HCT116 (cell line): ENCODE measurements around the gene ENOX1. TPM values are rescaled to one million over a fixed set of nuclear protein-coding genes. Genes with fewer than 3 reads are reported as not detected.

Experiments used
- ATAC-seq: fragments of 200-7000 bp; cut with Tn5 transposase; 2 replicates; pipeline ENCODE4 v1.9.1; 2020; ENCODE audit warnings: mild to moderate bottlenecking, moderate library complexity
- BruUV-seq: library from RNA; stranded (reverse); fragments of 400-500 nt; replicated peaks from 2 replicates; lab custom pipeline; 2021; lab: Mats Ljungman, UMichigan
- CTCF ChIA-PET: fragments of 300-600 bp; sonication (Branson Sonifier 250); formaldehyde crosslinking; loops from one replicate; lab custom pipeline; 2021; ENCODE audit warnings: antibody characterized with exemption; lab: Charles Lee
- POLR2A ChIA-PET: fragments of 300-600, 350-600 bp; sonication (Branson Sonifier 250); formaldehyde crosslinking; loops from one replicate; lab custom pipeline; 2021; ENCODE audit warnings: antibody characterized with exemption; lab: Charles Lee
- RAD21 ChIA-PET, 2 experiments: fragments of 300-600 bp; sonication (Branson Sonifier 250); formaldehyde crosslinking; loops; one replicate each; lab custom pipeline; 2023; ENCODE audit warnings: low total read pairs in 2 of 2; ENCODE audit not compliant: uncharacterized antibody in 2 of 2, unreplicated experiment in 2 of 2, low non-redundant PET in 1 of 2; lab: Charles Lee
- DNase-seq: peaks from one replicate; pipeline ENCODE4 v3.0.0-alpha.2; 2010; ENCODE audit warnings: low read depth, low spot score
- H2AFZ ChIP-seq: fragments of 200-600 bp; shearing (Covaris generic), sonication (generic); 2 replicates; pipeline ENCODE4 v1.6.1; 2017; ENCODE audit warnings: low read depth, mixed run types, mixed read lengths, antibody characterized with exemption, low read length; ENCODE audit not compliant: poor library complexity, severe bottlenecking
- H3K27ac ChIP-seq: 2 replicates; pipeline ENCODE4 v1.5.1; 2012; ENCODE audit warnings: low read depth, low read length
- H3K27me3 ChIP-seq: fragments of 200-600 bp; sonication (generic); 2 replicates; pipeline ENCODE4 v1.6.1; 2016; ENCODE audit warnings: mixed run types, low read length, mixed read lengths; ENCODE audit not compliant: insufficient read depth
- H3K36me3 ChIP-seq, 2 experiments: fragments of 200-500 bp in 1 of 2; fragments of 200-600 bp in 1 of 2; sonication (Bioruptor generic) in 1 of 2; sonication (generic) in 1 of 2; 2 replicates each; pipeline versions ENCODE4 v1.5.1 to v1.6.1; 2014 to 2016; ENCODE audit warnings: low read length in 2 of 2, inconsistent platforms in 1 of 2, mixed read lengths in 1 of 2, mixed run types in 1 of 2; ENCODE audit not compliant: insufficient read depth in 2 of 2, control insufficient read depth in 1 of 2
- H3K4me1 ChIP-seq, 2 experiments: fragments of 200-600 bp in 1 of 2; sonication (generic) in 1 of 2; 2 replicates each; pipeline versions ENCODE4 v1.5.1 to v1.6.1; 2012 to 2017; ENCODE audit warnings: low read length in 2 of 2, inconsistent platforms in 1 of 2, mild to moderate bottlenecking in 1 of 2, mixed read lengths in 1 of 2, mixed run types in 1 of 2, moderate library complexity in 1 of 2; ENCODE audit not compliant: insufficient read depth in 2 of 2, control insufficient read depth in 1 of 2
- H3K4me2 ChIP-seq: fragments of 200-600 bp; sonication (generic); 2 replicates; pipeline ENCODE4 v1.6.1; 2017; ENCODE audit warnings: mixed run types, low read length, mixed read lengths
- H3K4me3 ChIP-seq, 2 experiments: fragments of 200-600 bp in 1 of 2; sonication (generic) in 1 of 2; replicated peaks in 1 of 2; 2 replicates each; pipeline ENCODE4 v1.5.1; 2011 to 2016; ENCODE audit warnings: low read length in 2 of 2, control low read depth in 1 of 2, low read depth in 1 of 2, mild to moderate bottlenecking in 1 of 2, mixed read lengths in 1 of 2, mixed run types in 1 of 2
- H3K79me2 ChIP-seq: fragments of 200-600 bp; sonication (generic); 2 replicates; pipeline ENCODE4 v1.6.1; 2017; ENCODE audit warnings: mild to moderate bottlenecking, mixed run types, low read length, moderate library complexity, mixed read lengths; ENCODE audit not compliant: insufficient read depth
- H3K9ac ChIP-seq: fragments of 200-600 bp; sonication (generic); 2 replicates; pipeline ENCODE4 v1.6.1; 2016; ENCODE audit warnings: low read length, mixed read lengths
- H3K9me2 ChIP-seq: fragments of 200-600 bp; sonication (generic), shearing (Covaris generic); 2 replicates; pipeline ENCODE4 v1.6.1; 2017; ENCODE audit warnings: mixed run types, mild to moderate bottlenecking, moderate library complexity; ENCODE audit not compliant: insufficient read depth
- H3K9me3 ChIP-seq, 2 experiments: fragments of 200-500 bp in 1 of 2; fragments of 200-600 bp in 1 of 2; sonication (Bioruptor generic) in 1 of 2; sonication (generic) in 1 of 2; 2 replicates each; pipeline ENCODE4 v1.6.1; 2014 to 2017; ENCODE audit warnings: low read length in 2 of 2, mixed read lengths in 2 of 2, inconsistent platforms in 1 of 2, low read depth in 1 of 2, mild to moderate bottlenecking in 1 of 2, mixed run types in 1 of 2, moderate library complexity in 1 of 2; ENCODE audit not compliant: control insufficient read depth in 1 of 2, insufficient read depth in 1 of 2
- H4K20me1 ChIP-seq: fragments of 200-600 bp; sonication (generic), shearing (Covaris generic); 2 replicates; pipeline ENCODE4 v1.6.1; 2017; ENCODE audit warnings: mixed run types, mild to moderate bottlenecking, moderate library complexity; ENCODE audit not compliant: insufficient read depth
- ATF3 ChIP-seq: IDR thresholded peaks from 2 replicates; pipeline ENCODE4 v1.6.1; 2012
- CEBPB ChIP-seq: IDR thresholded peaks from 2 replicates; pipeline ENCODE4 v1.6.1; 2012; ENCODE audit warnings: low read depth
- CTCF ChIP-seq, 3 experiments: fragments of 200-600 bp in 1 of 3; sonication (generic) in 1 of 3; IDR thresholded peaks in 2 of 3; conservative IDR thresholded peaks in 1 of 3; 2 replicates each; pipeline ENCODE4 v1.5.1; 2012 to 2017; ENCODE audit warnings: low read depth in 2 of 3, low read length in 2 of 3, antibody characterized with exemption in 1 of 3, borderline replicate concordance in 1 of 3, control low read depth in 1 of 3, mild to moderate bottlenecking in 1 of 3, mixed read lengths in 1 of 3, mixed run types in 1 of 3, moderate library complexity in 1 of 3; ENCODE audit not compliant: insufficient read depth in 1 of 3
- EGR1 ChIP-seq: IDR thresholded peaks from 2 replicates; pipeline ENCODE4 v1.6.1; 2012; ENCODE audit warnings: low read depth
- ELF1 ChIP-seq: IDR thresholded peaks from 2 replicates; pipeline ENCODE4 v1.6.1; 2012; ENCODE audit warnings: low read depth, borderline replicate concordance
- EZH2 ChIP-seq: fragments of 200-600 bp; sonication (generic); IDR thresholded peaks from 2 replicates; pipeline ENCODE4 v1.6.1; 2017; ENCODE audit warnings: antibody characterized with exemption, mixed run types
- EZH2phosphoT487 ChIP-seq: fragments of 200-600 bp; IDR thresholded peaks from 2 replicates; pipeline ENCODE4 v1.6.1; 2018; ENCODE audit warnings: antibody characterized with exemption, borderline replicate concordance
- FOSL1 ChIP-seq: IDR thresholded peaks from 2 replicates; pipeline ENCODE4 v1.6.1; 2012; ENCODE audit warnings: low read depth
- JUND ChIP-seq: IDR thresholded peaks from 2 replicates; pipeline ENCODE4 v1.6.1; 2012
- MAX ChIP-seq: IDR thresholded peaks from 2 replicates; pipeline ENCODE4 v1.6.1; 2012
- POLR2A ChIP-seq: IDR thresholded peaks from 2 replicates; pipeline ENCODE4 v1.7.0; 2011; ENCODE audit warnings: borderline replicate concordance; ENCODE audit not compliant: insufficient read depth, insufficient read length; ENCODE audit errors: extremely low read depth
- POLR2AphosphoS5 ChIP-seq: IDR thresholded peaks from 2 replicates; pipeline ENCODE4 v1.6.1; 2011; ENCODE audit warnings: mild to moderate bottlenecking, low read depth, low read length, moderate library complexity
- RAD21 ChIP-seq: IDR thresholded peaks from 2 replicates; pipeline ENCODE4 v1.6.1; 2012; ENCODE audit warnings: low read depth, mild to moderate bottlenecking
- SIN3A ChIP-seq: IDR thresholded peaks from 2 replicates; pipeline ENCODE4 v1.6.1; 2012; ENCODE audit warnings: low read depth
- SP1 ChIP-seq: IDR thresholded peaks from 2 replicates; pipeline ENCODE4 v1.6.1; 2012; ENCODE audit warnings: low read depth
- TCF7L2 ChIP-seq: IDR thresholded peaks from 2 replicates; pipeline ENCODE4 v1.7.0; 2011; ENCODE audit warnings: borderline replicate concordance, inconsistent platforms; ENCODE audit not compliant: insufficient read depth, insufficient read length; ENCODE audit errors: extremely low read depth
- ZBTB33 ChIP-seq: IDR thresholded peaks from 2 replicates; pipeline ENCODE4 v1.6.1; 2011; ENCODE audit warnings: mild to moderate bottlenecking, low read length, moderate library complexity; ENCODE audit not compliant: insufficient replicate concordance; ENCODE audit errors: extremely low read depth
- ZFX ChIP-seq: fragments of 450-650 bp; IDR thresholded peaks from 2 replicates; pipeline ENCODE4 v1.6.1; 2017
- ZNF274 ChIP-seq: fragments of 200-500 bp; sonication (Bioruptor generic); IDR thresholded peaks from 2 replicates; pipeline ENCODE4 v1.6.1; 2014; ENCODE audit warnings: mild to moderate bottlenecking, low read depth, low read length, inconsistent platforms
- intact Hi-C: fragments of 100-400 bp; cut with micrococcal nuclease; formaldehyde crosslinking; loops from 2 replicates; pipeline ENCODE4 v1.10.0; 2022
- total RNA-seq: library from RNA; stranded (reverse); gene quantifications from one replicate; pipeline ENCODE4 v1.2.1, GENCODE V29; 2021; ENCODE audit not compliant: unreplicated experiment

The ENOX1 gene
- total RNA-seq, 1 experiment from 2014 or later = 4.5 TPM

- Histone ChIP-seq H3K79me2 (no peaks in the 10 kb centered on the region), H3K4me1 (no peaks in the 10 kb centered on the region), H3K9me2 (no peaks in the 10 kb centered on the region), H3K9ac (no peak overlapping the region), H2AFZ (no peak overlapping the region), H3K4me2 (no peak overlapping the region), H3K4me3 (no peak overlapping the region), H3K9me3 (no peaks in the 10 kb centered on the region), H3K27ac (no peak overlapping the region), H4K20me1 (no peaks in the 10 kb centered on the region), H3K27me3 (0 out of 2 replicates have a peak, but pooled peaks cover 6% of the 10 kb centered on the region), H3K36me3 (no peaks in the 10 kb centered on the region)
- POLR2A ChIA-PET = no interaction called here
- intact Hi-C loops = no loop called here
- TF ChIP-seq TCF7L2 = no peak
- TF ChIP-seq POLR2AphosphoS5 = no peak
- TF ChIP-seq ATF3 = no peak
- no peak for TF ChIP-seq CEBPB
- TF ChIP-seq ZNF274 = no peak
- TF ChIP-seq FOSL1 = no peak
- TF ChIP-seq MAX = no peak
- no peak for TF ChIP-seq EGR1
- no peak for TF ChIP-seq POLR2A
- TF ChIP-seq EZH2 = no peak
- TF ChIP-seq EZH2phosphoT487 = no peak
- no peak for TF ChIP-seq ZFX
- no peak for TF ChIP-seq ELF1
- TF ChIP-seq CTCF (IDR thresholded peaks at IDR 0.05 in 2 of 3, conservative IDR thresholded peaks at IDR 0.05 in 1 of 3; ENCODE audit: borderline replicate concordance in 1 of 3, insufficient read depth in 1 of 3, low read depth in 2 of 3, low read length in 2 of 3) = no peak
- no peak for TF ChIP-seq JUND
- TF ChIP-seq ZBTB33 = no peak
- TF ChIP-seq SIN3A = no peak
- no peak for TF ChIP-seq SP1
- no peak for TF ChIP-seq RAD21
- RAD21 ChIA-PET = no interaction called here
- ATAC-seq (no peak), DNase-seq (no peak)
- BruUV-seq = no TSS peak
- CTCF ChIA-PET = no interaction called here
These were observed 129.3 kb downstream of the ENOX1 start for GRCh38 chr13:43657485-43657884.
